HepG2 (cell line): ENCODE results near the gene LHFPL2. TPM values are rescaled to one million over a fixed set of nuclear protein-coding genes. Genes with fewer than 3 reads are reported as not detected.
A peak's percentile ranks its signal among the peaks of the same experiment; 100 is the strongest.

Experiments used
- ADNP ChIP-seq: sonication (generic); formaldehyde crosslinking; IDR thresholded peaks from 2 replicates; pipeline ENCODE4 v1.4.0; 2020; ENCODE audit warnings: missing genetic modification reagents
- EEA1 ChIP-seq: sonication (generic); formaldehyde crosslinking; IDR thresholded peaks from 2 replicates; pipeline ENCODE4 v1.5.1; 2020; ENCODE audit warnings: mild to moderate bottlenecking, missing genetic modification reagents, borderline replicate concordance
- ELF4 ChIP-seq: sonication (generic); formaldehyde crosslinking; IDR thresholded peaks from 2 replicates; pipeline ENCODE4 v1.5.0; 2020; ENCODE audit warnings: missing genetic modification reagents, mild to moderate bottlenecking, moderate library complexity, borderline replicate concordance
- GFI1 ChIP-seq: sonication (generic); formaldehyde crosslinking; IDR thresholded peaks from 2 replicates; pipeline ENCODE4 v1.5.0; 2020; ENCODE audit warnings: missing genetic modification reagents, mild to moderate bottlenecking, borderline replicate concordance
- HNF4G ChIP-seq, 2 experiments: sonication (generic) in 1 of 2; formaldehyde crosslinking in 1 of 2; IDR thresholded peaks; 2 replicates each; pipeline versions ENCODE4 v1.4.0 to v1.6.1; 2011 to 2020; ENCODE audit warnings: borderline replicate concordance in 2 of 2, low read depth in 2 of 2, mild to moderate bottlenecking in 2 of 2, low read length in 1 of 2, missing genetic modification reagents in 1 of 2, moderate library complexity in 1 of 2
- NR2F1 ChIP-seq, 2 experiments: fragments of 450-650 bp in 1 of 2; formaldehyde crosslinking in 1 of 2; IDR thresholded peaks; 2 replicates each; pipeline versions ENCODE4 v1.5.0 to v1.6.1; 2016 to 2020; ENCODE audit warnings: mild to moderate bottlenecking in 1 of 2, missing compliant biosample characterization in 1 of 2, missing genetic modification reagents in 1 of 2, moderate library complexity in 1 of 2
- REXO4 ChIP-seq: sonication (generic); formaldehyde crosslinking; IDR thresholded peaks from 2 replicates; pipeline ENCODE4 v1.8.0; 2022; ENCODE audit warnings: missing genetic modification reagents, mild to moderate bottlenecking, borderline replicate concordance
- SOX6 ChIP-seq, 2 experiments: fragments of 450-650 bp in 1 of 2; sonication (generic) in 1 of 2; formaldehyde crosslinking in 1 of 2; IDR thresholded peaks; 2 replicates each; pipeline versions ENCODE4 v1.4.0 to v1.6.1; 2017 to 2020; ENCODE audit warnings: antibody characterized with exemption in 1 of 2, mild to moderate bottlenecking in 1 of 2, missing genetic modification reagents in 1 of 2
- ZMYM2 ChIP-seq: sonication (generic); formaldehyde crosslinking; IDR thresholded peaks from 2 replicates; pipeline ENCODE4 v1.8.0; 2022; ENCODE audit warnings: mild to moderate bottlenecking, missing genetic modification reagents
- ZNF264 ChIP-seq: sonication (generic); formaldehyde crosslinking; IDR thresholded peaks from 2 replicates; pipeline ENCODE4 v1.4.0; 2020; ENCODE audit warnings: missing genetic modification reagents
- ZNF644 ChIP-seq: IDR thresholded peaks from 2 replicates; pipeline ENCODE4 v1.6.1; 2016; ENCODE audit warnings: low read depth
- ZNF768 ChIP-seq: sonication (generic); formaldehyde crosslinking; IDR thresholded peaks from 2 replicates; pipeline ENCODE4 v1.4.0; 2020; ENCODE audit warnings: missing genetic modification reagents
- polyA plus RNA-seq, 8 experiments: library from polyadenylated mRNA; depleted of rRNA in 3 of 8; stranded (reverse) in 7 of 8; unstranded in 1 of 8; fragments of >200 nt; fragmentation: Illumina TruSeq in 4 of 8; extraction: Trizol in 4 of 8; gene quantifications; 2 replicates each; pipeline versions ENCODE4 v1.2.1 to v1.2.3, GENCODE V29; 2011 to 2016; ENCODE audit warnings: low read depth in 4 of 8, missing spikeins in 1 of 8, mixed read lengths in 1 of 8; ENCODE audit not compliant: insufficient read depth in 1 of 8
- total RNA-seq, 5 experiments: library from RNA; depleted of rRNA; stranded (reverse); fragments of >200 nt; fragmentation: Illumina TruSeq; extraction: Trizol; gene quantifications; 2 replicates each; pipeline ENCODE4 v1.2.3, GENCODE V29; 2016; ENCODE audit warnings: low read depth in 1 of 5
- TF ChIP-seq, protein P1 (sequence below): sonication (generic); formaldehyde crosslinking; IDR thresholded peaks from 2 replicates; pipeline ENCODE4 v1.4.0; 2020; ENCODE audit warnings: missing genetic modification reagents, mild to moderate bottlenecking, borderline replicate concordance
- TF ChIP-seq, protein P2 (sequence below): IDR thresholded peaks from 2 replicates; pipeline ENCODE4 v1.6.1; 2012; ENCODE audit warnings: inconsistent platforms
- TF ChIP-seq, protein P3 (sequence below): sonication (generic); formaldehyde crosslinking; IDR thresholded peaks from 2 replicates; pipeline ENCODE4 v1.5.1; 2020; ENCODE audit warnings: mild to moderate bottlenecking, missing genetic modification reagents
- TF ChIP-seq, protein P4 (sequence below): sonication (generic); formaldehyde crosslinking; IDR thresholded peaks from 2 replicates; pipeline ENCODE4 v1.4.0; 2020; ENCODE audit warnings: missing genetic modification reagents
- TF ChIP-seq, protein P5 (sequence below): sonication (generic); formaldehyde crosslinking; IDR thresholded peaks from 2 replicates; pipeline ENCODE4 v1.9.0; 2021; ENCODE audit warnings: missing genetic modification reagents, mild to moderate bottlenecking, borderline replicate concordance
- TF ChIP-seq, protein P6 (sequence below): sonication (generic); formaldehyde crosslinking; IDR thresholded peaks from 2 replicates; pipeline ENCODE4 v1.8.1; 2023; ENCODE audit warnings: mild to moderate bottlenecking, missing genetic modification reagents, borderline replicate concordance

LHFPL2 gene
- total and polyA plus RNA-seq, 2 of the 13 experiments (the other 11 are each of a cell fraction or from before 2014, with no cell fraction given), result 6.0 to 20.0 TPM

DNA sequence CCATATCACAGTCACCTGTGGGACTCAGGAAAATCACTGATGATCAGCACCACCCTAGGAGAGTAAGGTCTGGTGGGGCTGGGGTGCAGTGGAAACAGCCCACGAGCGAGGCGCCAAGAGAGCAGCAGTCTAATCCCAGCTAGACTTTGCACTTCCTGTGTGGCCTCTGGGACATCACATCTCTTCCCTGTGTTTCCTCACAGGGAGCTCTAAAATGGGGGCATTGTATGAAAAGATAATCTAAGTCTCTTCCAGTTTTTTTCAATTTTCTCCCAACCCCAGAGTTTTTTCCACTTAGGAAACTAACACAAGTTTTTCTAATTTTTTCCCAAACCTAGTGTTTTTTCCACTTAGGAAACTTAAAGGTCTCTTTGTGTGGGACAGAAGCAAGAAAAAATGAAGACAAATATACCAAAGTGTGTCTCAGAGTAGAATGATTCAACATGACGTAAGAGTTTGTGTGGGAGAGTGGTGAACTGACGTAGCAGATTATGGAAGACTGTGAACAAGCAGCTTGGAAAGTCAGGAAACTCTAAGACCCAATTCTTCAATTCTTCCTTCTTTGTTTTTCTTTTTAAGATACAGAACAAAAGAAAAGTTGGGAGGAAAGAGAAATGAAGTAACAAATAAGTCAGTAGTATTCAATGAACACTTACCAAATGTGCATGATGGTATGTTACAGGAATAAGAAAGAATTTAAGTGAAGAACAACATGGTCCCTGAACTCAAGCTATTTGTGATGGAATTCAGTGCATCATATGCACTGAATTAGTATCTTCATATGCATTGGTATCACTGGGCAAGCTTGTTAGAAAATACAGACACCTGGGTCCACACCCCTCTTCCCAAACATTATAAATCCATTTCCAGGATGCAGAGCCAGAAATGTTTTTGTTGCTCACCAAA, 51.3 kb downstream of the LHFPL2 start (continued):
- peak; percentile 61; the same call in 1 of the 2 replicates for TF ChIP-seq ZMYM2
- TF ChIP-seq, protein P1, sequence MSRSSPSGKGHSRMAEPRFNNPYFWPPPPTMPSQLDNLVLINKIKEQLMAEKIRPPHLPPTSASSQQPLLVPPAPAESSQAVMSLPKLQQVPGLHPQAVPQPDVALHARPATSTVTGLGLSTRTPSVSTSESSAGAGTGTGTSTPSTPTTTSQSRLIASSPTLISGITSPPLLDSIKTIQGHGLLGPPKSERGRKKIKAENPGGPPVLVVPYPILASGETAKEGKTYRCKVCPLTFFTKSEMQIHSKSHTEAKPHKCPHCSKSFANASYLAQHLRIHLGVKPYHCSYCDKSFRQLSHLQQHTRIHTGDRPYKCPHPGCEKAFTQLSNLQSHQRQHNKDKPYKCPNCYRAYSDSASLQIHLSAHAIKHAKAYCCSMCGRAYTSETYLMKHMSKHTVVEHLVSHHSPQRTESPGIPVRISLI, result peak; percentile 46; the same call in 1 of the 2 replicates
- no peak for TF ChIP-seq SOX6 (IDR thresholded peaks at IDR 0.05)
- peak; percentile 77 for TF ChIP-seq SOX6 (CRISPR knock-in tag; IDR thresholded peaks at IDR 0.05)
- TF ChIP-seq REXO4 (CRISPR knock-in tag), result no peak
- TF ChIP-seq ELF4 (CRISPR knock-in tag), result no peak
- 0 out of 2 replicates have a peak, but pooled peaks have one; percentile 35 for TF ChIP-seq ZNF644 (CRISPR knock-in tag)
- no peak for TF ChIP-seq EEA1 (CRISPR knock-in tag)
- peak; percentile 60; the same call in 1 of the 2 replicates for TF ChIP-seq ZNF264 (CRISPR knock-in tag)
- TF ChIP-seq ZNF768 (CRISPR knock-in tag), result peak; percentile 17; the same call in 1 of the 2 replicates
- TF ChIP-seq GFI1 (CRISPR knock-in tag), result peak; percentile 57; the same call in 1 of the 2 replicates
- TF ChIP-seq, protein P2, sequence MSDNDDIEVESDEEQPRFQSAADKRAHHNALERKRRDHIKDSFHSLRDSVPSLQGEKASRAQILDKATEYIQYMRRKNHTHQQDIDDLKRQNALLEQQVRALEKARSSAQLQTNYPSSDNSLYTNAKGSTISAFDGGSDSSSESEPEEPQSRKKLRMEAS, result peak; percentile 37; the same call in 1 of the 2 replicates
- 0 out of 4 replicates have a peak, but pooled peaks of 1 of the 2 experiments have one; percentile 26 for TF ChIP-seq NR2F1 (CRISPR knock-in tag; IDR thresholded peaks at IDR 0.05)
- TF ChIP-seq HNF4G (IDR thresholded peaks at IDR 0.05; ENCODE audit: borderline replicate concordance, low read depth, low read length), result peak; percentile 67; the same call in 1 of the 2 replicates
- peak; percentile 79 for TF ChIP-seq HNF4G (CRISPR knock-in tag; IDR thresholded peaks at IDR 0.05; ENCODE audit: borderline replicate concordance, low read depth)
- TF ChIP-seq, protein P3, sequence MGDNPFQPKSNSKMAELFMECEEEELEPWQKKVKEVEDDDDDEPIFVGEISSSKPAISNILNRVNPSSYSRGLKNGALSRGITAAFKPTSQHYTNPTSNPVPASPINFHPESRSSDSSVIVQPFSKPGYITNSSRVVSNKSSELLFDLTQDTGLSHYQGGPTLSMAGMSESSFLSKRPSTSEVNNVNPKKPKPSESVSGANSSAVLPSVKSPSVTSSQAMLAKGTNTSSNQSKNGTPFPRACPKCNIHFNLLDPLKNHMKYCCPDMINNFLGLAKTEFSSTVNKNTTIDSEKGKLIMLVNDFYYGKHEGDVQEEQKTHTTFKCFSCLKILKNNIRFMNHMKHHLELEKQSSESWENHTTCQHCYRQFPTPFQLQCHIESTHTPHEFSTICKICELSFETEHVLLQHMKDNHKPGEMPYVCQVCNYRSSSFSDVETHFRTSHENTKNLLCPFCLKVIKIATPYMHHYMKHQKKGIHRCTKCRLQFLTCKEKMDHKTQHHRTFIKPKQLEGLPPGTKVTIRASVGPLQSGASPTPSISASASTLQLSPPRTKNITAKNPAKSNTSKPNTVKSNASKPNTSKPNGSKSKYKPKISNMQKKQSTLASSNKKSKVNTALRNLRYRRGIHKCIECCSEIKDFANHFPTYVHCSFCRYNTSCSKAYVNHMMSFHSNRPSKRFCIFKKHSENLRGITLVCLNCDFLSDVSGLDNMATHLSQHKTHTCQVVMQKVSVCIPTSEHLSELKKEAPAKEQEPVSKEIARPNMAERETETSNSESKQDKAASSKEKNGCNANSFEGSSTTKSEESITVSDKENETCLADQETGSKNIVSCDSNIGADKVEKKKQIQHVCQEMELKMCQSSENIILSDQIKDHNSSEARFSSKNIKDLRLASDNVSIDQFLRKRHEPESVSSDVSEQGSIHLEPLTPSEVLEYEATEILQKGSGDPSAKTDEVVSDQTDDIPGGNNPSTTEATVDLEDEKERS (CRISPR knock-in tag), result 0 out of 2 replicates have a peak, but pooled peaks have one; percentile 49
- 0 out of 2 replicates have a peak, but pooled peaks have one; percentile 33 for TF ChIP-seq ADNP (CRISPR knock-in tag)
- TF ChIP-seq, protein P4, sequence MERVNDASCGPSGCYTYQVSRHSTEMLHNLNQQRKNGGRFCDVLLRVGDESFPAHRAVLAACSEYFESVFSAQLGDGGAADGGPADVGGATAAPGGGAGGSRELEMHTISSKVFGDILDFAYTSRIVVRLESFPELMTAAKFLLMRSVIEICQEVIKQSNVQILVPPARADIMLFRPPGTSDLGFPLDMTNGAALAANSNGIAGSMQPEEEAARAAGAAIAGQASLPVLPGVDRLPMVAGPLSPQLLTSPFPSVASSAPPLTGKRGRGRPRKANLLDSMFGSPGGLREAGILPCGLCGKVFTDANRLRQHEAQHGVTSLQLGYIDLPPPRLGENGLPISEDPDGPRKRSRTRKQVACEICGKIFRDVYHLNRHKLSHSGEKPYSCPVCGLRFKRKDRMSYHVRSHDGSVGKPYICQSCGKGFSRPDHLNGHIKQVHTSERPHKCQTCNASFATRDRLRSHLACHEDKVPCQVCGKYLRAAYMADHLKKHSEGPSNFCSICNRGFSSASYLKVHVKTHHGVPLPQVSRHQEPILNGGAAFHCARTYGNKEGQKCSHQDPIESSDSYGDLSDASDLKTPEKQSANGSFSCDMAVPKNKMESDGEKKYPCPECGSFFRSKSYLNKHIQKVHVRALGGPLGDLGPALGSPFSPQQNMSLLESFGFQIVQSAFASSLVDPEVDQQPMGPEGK, result peak; percentile 86
- TF ChIP-seq, protein P5, sequence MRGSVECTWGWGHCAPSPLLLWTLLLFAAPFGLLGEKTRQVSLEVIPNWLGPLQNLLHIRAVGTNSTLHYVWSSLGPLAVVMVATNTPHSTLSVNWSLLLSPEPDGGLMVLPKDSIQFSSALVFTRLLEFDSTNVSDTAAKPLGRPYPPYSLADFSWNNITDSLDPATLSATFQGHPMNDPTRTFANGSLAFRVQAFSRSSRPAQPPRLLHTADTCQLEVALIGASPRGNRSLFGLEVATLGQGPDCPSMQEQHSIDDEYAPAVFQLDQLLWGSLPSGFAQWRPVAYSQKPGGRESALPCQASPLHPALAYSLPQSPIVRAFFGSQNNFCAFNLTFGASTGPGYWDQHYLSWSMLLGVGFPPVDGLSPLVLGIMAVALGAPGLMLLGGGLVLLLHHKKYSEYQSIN (CRISPR knock-in tag), result no peak
- TF ChIP-seq, protein P6, sequence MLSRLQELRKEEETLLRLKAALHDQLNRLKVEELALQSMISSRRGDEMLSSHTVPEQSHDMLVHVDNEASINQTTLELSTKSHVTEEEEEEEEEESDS (CRISPR knock-in tag), result no peak
